Upper lobe of left lung (tissue), 6 donors: ENCODE data around the gene DTNA. TPM values are rescaled to one million over a fixed set of nuclear protein-coding genes. Genes with fewer than 3 reads are reported as not detected.
"Not testable (repeated sequence)": the region's sequence is repeated elsewhere in the genome, so short reads cannot be mapped to it uniquely, and the experiment has no call there.

Source experiments
- ATAC-seq, 2 donors: fragments of 200-7000 bp; cut with Tn5 transposase; one replicate each; pipeline ENCODE4 v1.9.1; 2022; ENCODE audit warnings: mild to moderate bottlenecking in 2 of 2, moderate library complexity in 2 of 2; ENCODE audit not compliant: low FRiP score in 2 of 2
- DNase-seq, 2 donors: peaks; one replicate each; pipeline ENCODE4 v3.0.0-alpha.2; 2019 to 2020
- H3K27ac ChIP-seq, 4 donors: fragments of 200-600 bp; sonication (generic); one replicate each; pipeline ENCODE4 v1.5.1; 2016 to 2019
- H3K27me3 ChIP-seq, 4 donors: fragments of 200-600 bp; sonication (generic); one replicate each; pipeline ENCODE4 v1.5.1; 2017 to 2019
- H3K36me3 ChIP-seq, 4 donors: fragments of 200-600 bp; sonication (generic); one replicate each; pipeline ENCODE4 v1.5.1; 2016 to 2019
- H3K4me1 ChIP-seq, 4 donors: fragments of 200-600 bp; sonication (generic); one replicate each; pipeline ENCODE4 v1.5.1; 2018 to 2019
- H3K4me3 ChIP-seq, 4 donors: fragments of 200-600 bp; sonication (generic); one replicate each; pipeline ENCODE4 v1.5.1; 2017 to 2019; ENCODE audit warnings: mild to moderate bottlenecking in 2 of 4, moderate library complexity in 1 of 4
- H3K9me3 ChIP-seq, 4 donors: fragments of 200-600 bp; sonication (generic); one replicate each; pipeline ENCODE4 v1.5.1; 2018 to 2019
- CTCF ChIP-seq, 6 experiments: fragments of 450-650 bp in 4 of 6; fragments of 200-600 bp in 2 of 6; sonication (generic) in 2 of 6; IDR thresholded peaks; one replicate each; pipeline ENCODE4 v1.5.1; 2016 to 2019; ENCODE audit warnings: antibody characterized with exemption in 6 of 6
- EP300 ChIP-seq, 4 donors: sonication (generic); formaldehyde crosslinking; IDR thresholded peaks; one replicate each; pipeline ENCODE4 v1.5.1; 2017; ENCODE audit warnings: antibody characterized with exemption in 4 of 4, control low read depth in 2 of 4
- POLR2A ChIP-seq, 4 donors: fragments of 450-650 bp; IDR thresholded peaks; one replicate each; pipeline ENCODE4 v1.5.1; 2016 to 2017; ENCODE audit warnings: antibody characterized with exemption in 4 of 4, mild to moderate bottlenecking in 2 of 4
- POLR2AphosphoS5 ChIP-seq, 2 donors: sonication (generic); formaldehyde crosslinking; IDR thresholded peaks; one replicate each; pipeline ENCODE4 v1.5.1; 2017; ENCODE audit warnings: antibody characterized with exemption in 2 of 2
- WGBS, 2 donors: methylation state at CpG; one replicate each; pipeline ENCODE4 v1.1.5; 2017 to 2018; 5-methylcytosine and 5-hydroxymethylcytosine counted together
- total RNA-seq, 6 donors: library from RNA; depleted of rRNA in 4 of 6; stranded (reverse); fragments of >200 nt in 4 of 6; gene quantifications; one replicate each; pipeline versions ENCODE4 v1.1.0 to v1.2.1, GENCODE V29; 2016 to 2021
- donor health status: DM: no; HTN: no; CAD: no; lungs with moderate emphysema.
- donor health status: DM: no; HTN: yes; CAD: no; lungs with severe emphysema.

Gene DTNA
- total RNA-seq, 6 donors from 2014 or later, result 7.2 to 25.1 (median 16.7) TPM

GRCh38 chr18:34890486-34891085, 180.5 kb downstream of the DTNA start:
- Histone ChIP-seq H3K4me1 (no peaks in the 10 kb centered on the region), H3K9me3 (no peaks in the 10 kb centered on the region), H3K4me3 (no peak overlapping the region), H3K36me3 (no peaks in the 10 kb centered on the region), H3K27ac (no peak overlapping the region), H3K27me3 (no peaks in the 10 kb centered on the region)
- TF ChIP-seq POLR2A (IDR thresholded peaks at IDR 0.05) (no peak), EP300 (IDR thresholded peaks at IDR 0.05) (no peak), POLR2AphosphoS5 (IDR thresholded peaks at IDR 0.05) (no peak), CTCF (IDR thresholded peaks at IDR 0.05) (no peak)
- ATAC-seq (no peak), DNase-seq (no peak)
- 72 to 85% methylated on average over 6 of the region's 6 CpGs for WGBS, 2 donors

GRCh38 chr18:34892379-34892778, 182.3 kb downstream of the DTNA start:
- TF ChIP-seq POLR2AphosphoS5 (IDR thresholded peaks at IDR 0.05) (no peak), EP300 (IDR thresholded peaks at IDR 0.05) (no peak)
- Histone ChIP-seq H3K27me3 (no peaks in the 10 kb centered on the region), H3K36me3 (no peaks in the 10 kb centered on the region), H3K4me3 (no peak overlapping the region), H3K27ac (no peak overlapping the region), H3K9me3 (no peaks in the 10 kb centered on the region), H3K4me1 (no peaks in the 10 kb centered on the region)
- DNase-seq, result no peak
- no peak for ATAC-seq
- WGBS, 2 donors, result 26 to 37% methylated on average over 3 of the region's 3 CpGs

- no peaks in the 10 kb centered on the region for H3K9me3 ChIP-seq
- no peaks in the 10 kb centered on the region for H3K36me3 ChIP-seq
- no peak overlapping the region for H3K27ac ChIP-seq
- no peaks in the 10 kb centered on the region for H3K4me1 ChIP-seq
- no peaks in the 10 kb centered on the region for H3K27me3 ChIP-seq
- TF ChIP-seq POLR2A (IDR thresholded peaks at IDR 0.05) (no peak), CTCF (IDR thresholded peaks at IDR 0.05) (no peak), POLR2AphosphoS5 (IDR thresholded peaks at IDR 0.05) (no peak), EP300 (IDR thresholded peaks at IDR 0.05) (no peak)
- H3K4me3 ChIP-seq, result no peak overlapping the region
- ATAC-seq (no peak), DNase-seq (no peak)
These were observed 183.1 kb downstream of the DTNA start for GRCh38 chr18:34893239-34893638.

GRCh38 chr18:34901299-34901698, 191.2 kb downstream of the DTNA start:
- no peak for DNase-seq
- TF ChIP-seq CTCF (IDR thresholded peaks at IDR 0.05) (no peak), POLR2A (IDR thresholded peaks at IDR 0.05) (no peak), EP300 (IDR thresholded peaks at IDR 0.05) (no peak), POLR2AphosphoS5 (IDR thresholded peaks at IDR 0.05) (no peak)
- no peak overlapping the region for H3K27ac ChIP-seq
- no peak for ATAC-seq
- H3K27me3 ChIP-seq, result no peaks in the 10 kb centered on the region
- H3K36me3 ChIP-seq, result no peaks in the 10 kb centered on the region
- no peak overlapping the region for H3K4me3 ChIP-seq
- no peaks in the 10 kb centered on the region for H3K9me3 ChIP-seq
- no peaks in the 10 kb centered on the region for H3K4me1 ChIP-seq

GRCh38 chr18:34904994-34905393, 194.9 kb downstream of the DTNA start:
- no peak for TF ChIP-seq EP300 (IDR thresholded peaks at IDR 0.05)
- TF ChIP-seq CTCF (IDR thresholded peaks at IDR 0.05), result no peak
- no peak for TF ChIP-seq POLR2A (IDR thresholded peaks at IDR 0.05)
- no peak for TF ChIP-seq POLR2AphosphoS5 (IDR thresholded peaks at IDR 0.05)

DNA sequence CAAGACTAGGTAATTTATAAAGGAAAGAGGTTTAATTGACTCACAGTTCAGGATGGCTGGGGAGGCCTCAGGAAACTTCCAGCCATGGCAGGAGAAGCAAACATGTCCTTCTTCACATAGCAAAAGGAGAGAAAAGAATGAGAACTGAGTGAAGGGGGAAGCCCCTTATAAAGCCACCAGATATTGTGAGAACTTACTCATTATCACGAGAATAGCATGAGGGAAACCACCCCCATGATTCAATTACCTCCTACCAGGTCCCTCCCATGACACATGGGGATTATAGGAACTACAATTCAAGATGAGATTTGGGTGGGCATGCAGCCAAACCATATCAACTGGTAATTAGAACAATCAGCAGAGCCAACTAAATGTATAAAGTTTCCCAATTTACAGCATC, 196.9 kb downstream of the DTNA start:
- not testable (repeated sequence) for DNase-seq, H3K36me3 ChIP-seq, H3K9me3 ChIP-seq, H3K4me3 ChIP-seq, H3K4me1 ChIP-seq, H3K27me3 ChIP-seq, ATAC-seq, H3K27ac ChIP-seq
- 61 to 68% methylated on average over 1 of the region's 1 CpG for WGBS, 2 donors

More at GRCh38 chr18:34904994-34905393, 194.9 kb downstream of the DTNA start:
- H3K27me3 ChIP-seq, result no peaks in the 10 kb centered on the region
- no peak overlapping the region for H3K27ac ChIP-seq
- H3K4me1 ChIP-seq, result no peaks in the 10 kb centered on the region
- 59 to 71% methylated on average over 3 of the region's 3 CpGs for WGBS, 2 donors
- H3K9me3 ChIP-seq, result no peaks in the 10 kb centered on the region
- no peak overlapping the region for H3K4me3 ChIP-seq
- H3K36me3 ChIP-seq, result no peaks in the 10 kb centered on the region
- no peak for ATAC-seq
- DNase-seq, result no peak
